Measurements from ENCODE around the gene MTR.
A peak's percentile ranks its signal among the peaks of the same experiment; 100 is the strongest.
"Not testable (repeated sequence)": the region's sequence is repeated elsewhere in the genome, so short reads cannot be mapped to it uniquely, and the experiment has no call there.

MTR gene

DNA sequence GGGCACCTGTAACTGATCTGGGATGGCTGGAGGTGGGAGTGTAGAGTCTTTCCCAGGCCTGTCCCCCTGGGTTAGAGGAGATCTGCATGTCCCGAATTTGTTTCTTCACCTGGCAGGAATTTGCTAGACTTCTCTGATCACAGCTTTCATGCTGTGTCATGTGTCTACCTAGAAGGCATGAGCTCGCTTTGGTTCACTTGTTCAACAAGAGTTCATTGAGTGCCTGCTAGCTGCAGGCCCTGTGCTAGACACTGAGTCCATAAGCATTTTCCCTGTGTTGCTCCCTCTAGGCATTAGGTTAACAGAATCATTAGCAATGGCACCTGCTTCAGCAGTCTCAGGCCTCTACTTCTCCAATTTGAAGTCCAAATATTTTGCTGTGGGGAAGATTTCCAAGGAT, 101.6 kb downstream of the MTR start:
- no peak for DNase-seq (ENCODE audit: low spot score)

DNA sequence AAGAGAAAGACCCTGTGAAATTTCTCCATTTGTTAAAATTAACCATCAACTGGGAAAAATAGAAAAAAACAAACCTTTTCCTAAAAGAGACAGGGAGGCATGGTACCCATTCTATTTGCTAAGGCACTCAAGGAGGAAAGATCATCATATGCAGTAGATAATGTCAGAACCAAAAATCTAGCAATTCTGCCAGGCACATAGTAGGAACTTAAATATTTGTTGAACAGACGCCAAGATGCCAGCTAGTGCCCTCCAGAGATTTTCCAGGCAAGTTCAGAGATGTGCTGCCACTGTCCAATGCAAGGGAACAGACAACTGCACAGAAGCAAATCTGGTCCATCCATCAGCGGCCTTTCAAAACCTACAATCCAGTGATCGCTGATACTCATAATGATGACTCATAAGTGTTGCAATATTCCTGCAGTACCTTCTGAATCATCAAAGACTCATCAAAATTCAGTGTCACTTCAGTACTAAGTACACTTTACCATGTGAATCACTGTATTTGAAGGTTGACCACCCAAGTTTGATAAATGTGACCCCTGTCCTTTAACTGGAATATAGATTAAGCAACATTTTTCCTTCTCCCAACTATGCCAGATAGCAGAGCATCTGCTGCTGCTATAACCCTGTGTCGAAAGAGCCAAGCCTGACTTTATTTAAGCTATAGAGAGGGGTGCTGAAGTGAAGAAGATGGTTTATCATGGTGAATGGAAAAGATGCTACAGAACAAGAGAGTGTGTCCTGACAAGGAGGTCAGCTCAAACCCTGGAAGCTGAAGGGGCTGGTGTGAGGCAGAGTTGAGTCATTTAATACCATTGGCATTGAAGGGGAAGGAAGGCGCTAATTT, 110.0 kb downstream of the MTR start:
- DNase-seq (ENCODE audit: low spot score), result no peak

DNA sequence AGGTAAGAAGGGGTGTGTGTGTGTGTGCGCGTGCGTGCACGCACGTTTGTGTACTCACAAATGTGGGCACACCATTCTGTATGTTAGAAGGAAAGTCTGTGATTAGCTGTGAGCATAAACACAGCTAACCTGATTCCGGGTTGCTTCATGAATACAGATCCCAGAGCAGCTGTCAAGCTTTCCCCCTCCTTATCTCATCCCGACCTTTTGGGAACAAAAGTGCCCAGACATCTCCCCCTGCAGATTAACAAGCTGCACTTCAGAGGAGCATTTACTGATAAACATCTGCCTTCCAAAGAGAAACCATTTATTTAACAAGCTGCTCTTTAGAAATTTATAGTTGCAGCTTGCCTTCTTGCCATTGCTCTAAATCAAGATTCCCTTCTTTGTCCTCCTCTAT, 112.1 kb downstream of the MTR start:
- DNase-seq (ENCODE audit: low spot score), result peak; percentile 91

DNA sequence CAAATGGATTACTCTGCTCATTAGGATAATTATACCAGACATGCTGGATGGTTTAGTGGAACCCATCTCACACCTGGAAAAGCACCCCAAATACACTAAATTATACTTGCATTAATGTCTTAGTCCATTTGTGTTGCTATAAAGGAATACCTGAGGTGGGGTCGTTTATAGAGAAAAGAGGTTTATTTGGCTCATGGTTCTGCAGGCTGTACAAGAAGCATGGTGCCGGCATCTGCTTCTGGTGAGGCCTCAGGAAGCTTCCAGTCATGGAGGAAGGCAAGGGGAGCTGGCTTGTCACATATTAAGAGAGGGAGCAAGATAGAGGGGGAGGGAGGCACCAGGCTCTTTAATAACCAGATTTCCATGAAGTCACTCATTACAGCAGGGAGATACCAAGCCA, 113.6 kb downstream of the MTR start:
- DNase-seq (ENCODE audit: low spot score), result no peak

DNA sequence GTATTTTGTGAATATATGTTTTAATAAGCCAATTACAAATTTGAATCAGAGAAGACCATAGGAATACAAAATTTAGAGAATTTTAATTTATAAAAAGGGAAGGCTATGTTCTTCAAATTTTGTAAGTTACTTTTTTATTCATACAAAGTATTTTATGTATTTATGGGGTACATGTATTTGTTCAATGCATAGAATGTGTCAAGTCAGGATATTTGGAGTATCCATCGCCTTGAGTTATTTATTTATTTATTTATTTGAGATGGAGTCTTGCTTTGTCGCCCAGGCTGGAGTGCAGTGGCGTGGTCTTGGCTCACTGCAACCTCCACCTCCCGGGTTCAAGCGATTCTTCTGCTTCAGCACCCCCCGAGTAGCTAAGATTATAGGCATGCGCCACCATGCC, 116.0 kb downstream of the MTR start:
- DNase-seq (ENCODE audit: low spot score), result not testable (repeated sequence)

DNA sequence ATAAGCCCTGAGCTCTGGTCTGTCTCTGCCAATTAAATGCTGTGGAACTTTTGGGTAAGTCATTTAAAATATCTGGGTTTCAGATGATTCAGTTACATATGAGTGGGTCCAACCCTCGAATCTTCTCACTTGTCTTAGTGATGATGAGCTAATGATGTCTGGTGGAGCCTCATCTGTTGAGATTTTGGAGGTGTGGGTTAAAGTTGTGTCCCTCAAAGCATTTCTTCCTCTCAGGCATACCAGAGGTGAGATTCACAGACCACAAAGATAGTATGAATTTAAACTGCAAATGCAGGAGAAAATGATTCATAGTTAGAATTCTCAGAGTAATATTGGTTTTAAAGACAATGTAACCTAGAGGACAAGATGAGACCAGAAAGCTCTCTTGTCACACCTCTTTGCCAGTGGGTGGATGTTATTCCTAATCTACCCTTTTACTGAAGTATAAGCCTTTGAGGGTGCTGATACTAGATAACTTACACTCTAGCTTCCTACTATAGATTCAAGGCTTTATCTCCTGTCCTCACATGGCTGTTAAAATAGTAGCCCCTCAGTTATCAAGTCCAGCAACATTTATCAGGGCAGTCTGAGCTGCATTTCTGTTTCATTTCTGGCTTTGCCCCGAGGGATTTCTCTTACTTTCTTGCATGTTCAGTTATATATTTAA, 118.4 kb downstream of the MTR start:
- DNase-seq (ENCODE audit: low spot score), result no peak

DNA sequence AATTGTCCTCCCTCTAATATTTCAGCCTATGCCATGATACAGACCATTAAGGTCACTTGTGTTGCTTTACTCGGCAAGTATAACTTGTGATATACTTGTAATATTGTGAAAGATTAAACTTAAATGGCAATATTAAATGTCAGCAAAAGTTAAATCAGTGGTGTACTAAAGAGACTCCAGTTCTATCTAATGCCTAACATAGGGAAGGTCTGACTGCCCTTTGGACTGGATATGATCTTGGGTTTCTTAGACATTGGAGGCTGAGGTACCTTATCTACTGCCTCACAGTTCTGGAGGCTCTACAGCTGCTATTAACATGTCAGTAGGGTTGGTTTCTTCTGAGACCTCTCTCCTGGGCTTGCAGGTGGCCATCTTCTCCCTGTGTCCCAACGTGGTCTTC, 119.3 kb downstream of the MTR start:
- no peak for DNase-seq (ENCODE audit: low spot score)

DNA sequence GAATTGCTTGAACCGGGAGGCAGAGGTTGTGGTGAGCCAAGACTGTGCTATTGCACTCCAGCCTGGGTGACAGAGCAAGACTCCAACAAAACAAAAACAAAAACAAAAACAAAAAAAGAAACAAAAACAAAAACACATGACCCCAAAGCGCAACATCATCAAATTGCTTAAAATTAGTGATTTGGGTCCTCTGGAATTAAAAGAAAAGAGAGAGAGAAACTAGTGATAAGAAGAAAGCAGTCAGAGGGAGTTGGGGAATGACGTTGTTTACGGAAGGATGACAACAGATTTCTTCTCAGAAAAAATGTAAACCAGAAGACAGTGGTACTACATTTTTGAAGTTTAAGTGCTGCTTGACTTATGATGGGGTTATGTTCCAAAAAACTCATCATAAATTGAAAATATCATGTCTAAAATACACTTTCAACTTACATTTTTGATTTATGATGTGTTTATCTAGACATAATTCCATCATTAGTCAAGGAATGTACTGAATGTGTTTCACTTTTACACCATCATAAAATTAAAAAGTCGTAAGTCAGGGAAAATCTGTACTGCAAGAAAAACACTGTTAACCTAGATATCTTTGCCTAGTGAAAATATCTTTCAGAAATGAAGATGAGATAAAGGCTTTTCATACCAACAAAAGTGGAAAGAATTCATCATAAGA, 121.2 kb downstream of the MTR start:
- no peak for DNase-seq (ENCODE audit: low spot score)

DNA sequence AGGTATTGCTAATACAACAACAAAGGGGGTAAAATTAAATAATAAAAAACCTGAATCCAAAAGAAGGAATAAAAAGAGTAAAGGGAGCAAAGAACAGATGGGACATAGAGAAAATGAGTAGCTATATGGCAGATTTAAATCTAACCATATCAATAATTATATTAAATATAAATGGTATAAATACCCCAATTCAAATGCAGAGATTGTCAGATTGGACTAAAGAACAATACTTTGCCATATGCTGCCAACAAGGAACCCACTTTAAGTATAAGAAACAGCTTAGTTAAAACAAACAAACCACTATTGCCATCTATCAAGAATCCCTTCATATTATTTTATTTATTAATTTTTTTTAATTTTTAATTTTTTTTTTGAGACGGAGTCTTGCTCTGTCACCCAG, 122.4 kb downstream of the MTR start:
- no peak for DNase-seq (ENCODE audit: low spot score)

DNA sequence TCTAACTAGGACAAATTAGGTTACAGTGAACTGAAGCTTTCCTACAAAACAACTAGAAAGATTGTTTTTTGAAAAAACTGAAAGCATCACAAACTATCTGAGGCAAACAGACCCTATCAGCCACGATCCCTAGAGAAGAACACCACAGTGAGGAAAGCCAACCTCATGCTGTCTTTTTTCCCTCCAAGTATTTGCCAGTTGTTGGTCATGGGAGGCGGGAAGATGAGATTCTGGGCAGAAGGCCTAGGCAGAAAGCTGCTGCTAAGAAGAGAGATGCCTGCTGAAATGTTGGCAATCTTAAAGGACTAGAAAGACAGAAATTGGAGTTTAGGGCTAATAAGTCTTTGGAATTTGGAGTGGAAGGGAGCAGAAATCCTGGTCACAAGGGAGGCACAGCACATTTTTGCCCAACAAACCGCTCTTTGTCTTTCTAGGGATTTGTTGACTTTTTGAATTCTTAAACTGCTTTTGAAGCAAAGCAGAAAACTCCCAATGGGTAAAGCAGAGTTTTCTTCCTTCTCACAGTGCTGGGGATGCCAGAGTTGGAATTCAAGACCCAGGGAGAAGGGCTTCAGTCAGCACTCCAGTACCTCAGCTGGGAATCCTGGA, 125.3 kb downstream of the MTR start:
- DNase-seq (ENCODE audit: low spot score), result no peak

DNA sequence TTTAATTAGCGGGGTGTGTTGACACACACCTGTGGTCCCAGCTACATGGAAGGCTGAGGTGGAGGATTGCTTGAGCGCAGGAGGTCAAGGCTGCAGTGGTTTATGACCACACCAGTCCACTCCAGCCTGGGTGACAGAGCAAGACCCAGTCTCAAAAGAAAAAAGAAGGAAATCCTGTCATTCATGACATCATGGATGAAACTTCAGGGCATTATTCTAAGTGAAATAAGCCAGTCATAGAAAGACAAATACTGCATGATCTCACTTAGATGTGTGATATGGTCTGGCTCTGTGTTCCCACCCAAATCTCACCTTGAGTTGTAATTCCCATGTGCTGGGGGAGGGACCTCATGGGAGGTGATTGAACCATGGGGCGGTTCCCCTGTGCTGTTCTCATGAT, 126.5 kb downstream of the MTR start:
- DNase-seq (ENCODE audit: low spot score), result no peak

DNA sequence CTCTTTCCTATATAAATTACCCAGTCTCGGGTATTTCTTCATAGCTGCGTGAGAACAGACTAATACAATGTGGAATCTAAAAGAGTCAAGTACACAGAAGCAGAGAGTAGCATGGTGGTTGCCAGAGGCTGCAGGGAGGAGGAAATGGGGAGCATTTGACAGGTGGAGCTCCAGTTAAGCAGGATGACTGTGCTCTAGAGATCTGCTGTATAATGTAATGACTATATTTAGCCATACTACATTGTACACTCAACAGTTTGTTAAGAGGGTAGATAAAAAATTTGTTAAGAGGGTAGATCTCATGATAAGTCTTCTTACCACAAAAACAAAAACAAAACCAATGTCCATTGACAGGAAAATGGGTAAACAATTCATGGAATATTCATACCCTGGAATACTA, 127.1 kb downstream of the MTR start:
- no peak for DNase-seq (ENCODE audit: low spot score)

DNA sequence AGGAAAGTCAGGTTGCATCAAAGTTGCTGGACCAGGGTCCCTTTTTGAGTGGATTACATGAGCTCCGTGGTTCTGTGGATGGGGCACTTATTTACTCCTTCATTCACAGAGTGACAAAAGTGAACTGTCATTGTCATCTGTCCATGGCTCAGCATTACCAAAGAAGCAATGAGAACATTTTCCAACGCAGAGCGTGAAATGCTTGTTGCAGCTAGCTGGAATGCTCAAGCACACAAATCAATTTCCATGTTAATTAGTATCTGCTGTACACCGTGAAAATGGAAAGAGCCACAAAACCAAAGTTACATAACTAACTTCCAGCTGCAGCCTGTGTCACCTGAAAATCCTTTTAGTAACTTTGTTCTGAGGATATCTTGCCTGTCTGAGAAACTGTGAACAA, 130.3 kb downstream of the MTR start:
- no peak for DNase-seq (ENCODE audit: low spot score)

DNA sequence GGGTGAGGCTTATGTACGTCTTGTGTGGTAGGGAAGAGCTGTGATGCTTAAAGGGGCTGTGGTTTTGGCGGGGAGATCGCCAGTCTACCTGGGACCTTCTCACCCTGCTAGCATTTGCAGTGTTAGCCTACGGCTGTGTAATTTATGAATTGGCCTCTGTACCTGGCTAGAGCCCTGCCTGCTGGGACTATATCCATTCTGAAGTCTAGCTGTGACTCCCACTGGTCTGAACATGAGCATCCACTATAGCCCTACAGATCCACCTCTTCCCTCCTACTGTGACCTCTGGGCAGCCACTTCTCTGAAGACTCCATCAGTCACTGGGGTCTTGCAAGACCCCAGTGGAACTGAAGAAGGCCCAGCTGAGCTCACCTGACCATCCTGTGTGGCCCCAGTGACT, 135.4 kb downstream of the MTR start:
- no peak for DNase-seq (ENCODE audit: low spot score)

DNA sequence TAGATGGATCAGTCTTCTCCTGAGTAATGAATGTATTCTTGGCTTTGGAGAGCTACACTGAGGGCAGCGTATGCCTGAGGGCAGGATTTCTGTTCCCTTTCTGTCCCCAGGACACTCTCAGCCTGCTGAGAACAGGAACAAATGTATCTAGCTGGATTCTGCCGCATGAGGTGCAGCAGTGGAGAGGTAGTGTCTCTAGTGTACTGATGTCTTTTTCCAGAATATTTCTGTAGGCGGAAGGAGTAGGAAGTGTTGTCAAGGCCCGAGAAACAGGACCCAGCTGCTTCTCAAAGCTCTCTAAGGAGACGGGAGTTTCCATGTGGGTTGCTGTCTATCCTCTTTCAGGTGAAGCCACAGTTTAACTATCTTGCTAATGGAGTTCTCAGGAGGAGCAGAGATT, 143.7 kb downstream of the MTR start:
- DNase-seq (ENCODE audit: low spot score), result no peak

DNA sequence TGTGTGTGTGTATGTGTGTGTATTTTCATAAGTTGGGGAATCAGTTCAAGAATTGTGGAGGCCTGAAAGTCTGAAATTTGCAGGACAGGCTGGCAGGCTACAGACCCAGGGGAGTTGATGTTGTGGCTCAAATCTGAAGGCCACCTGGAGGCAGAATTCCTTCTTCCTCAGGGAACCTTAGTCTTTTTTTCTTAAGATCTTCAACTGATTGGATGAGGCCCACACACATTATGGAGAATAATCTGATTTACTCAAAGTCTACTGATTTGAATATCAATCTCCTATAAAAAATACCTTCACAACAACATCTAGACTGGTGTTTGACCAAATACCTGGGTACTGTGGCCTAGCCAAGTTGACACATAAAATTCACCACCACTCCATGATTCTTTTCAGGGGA, 147.3 kb downstream of the MTR start:
- no peak for DNase-seq (ENCODE audit: low spot score)

DNA sequence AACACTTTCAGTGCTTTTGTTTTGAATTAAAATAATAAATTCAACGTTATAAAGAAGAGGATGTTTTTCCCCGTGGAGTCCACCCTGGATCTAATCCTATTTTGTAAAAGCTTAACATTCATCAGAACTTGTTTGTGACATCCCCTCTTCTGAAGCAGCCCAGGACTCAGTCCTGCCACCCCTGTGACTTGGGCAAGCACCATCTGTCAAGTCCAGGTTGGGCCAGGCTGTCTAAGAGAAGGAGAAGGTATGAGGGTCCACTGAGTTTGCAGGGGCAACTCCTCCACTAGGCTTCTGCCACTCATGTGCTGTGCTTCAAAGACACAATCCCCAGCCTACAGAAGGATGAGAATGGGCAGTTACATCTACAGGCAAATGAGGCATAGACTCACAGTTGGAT, 149.5 kb downstream of the MTR start:
- DNase-seq (ENCODE audit: low spot score), result no peak

DNA sequence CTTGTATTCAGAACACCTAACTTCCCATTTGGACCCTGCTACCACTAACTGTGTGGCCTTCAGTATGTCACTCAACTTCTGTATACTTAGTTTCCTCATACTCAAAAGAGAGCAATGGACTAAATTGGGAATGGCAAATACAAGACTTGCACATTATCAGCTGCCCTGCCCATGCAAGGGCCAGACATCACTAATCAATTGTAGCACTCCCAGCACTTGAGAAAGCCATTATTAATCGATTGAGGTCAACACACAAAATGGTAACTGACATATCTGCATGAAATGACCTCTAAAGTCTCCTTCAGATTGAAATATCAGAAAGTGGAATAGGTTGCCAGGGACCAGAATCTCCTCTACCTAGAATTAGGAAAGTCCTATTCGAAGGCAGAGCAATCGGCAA, 149.9 kb downstream of the MTR start:
- no peak for DNase-seq (ENCODE audit: low spot score)

DNA sequence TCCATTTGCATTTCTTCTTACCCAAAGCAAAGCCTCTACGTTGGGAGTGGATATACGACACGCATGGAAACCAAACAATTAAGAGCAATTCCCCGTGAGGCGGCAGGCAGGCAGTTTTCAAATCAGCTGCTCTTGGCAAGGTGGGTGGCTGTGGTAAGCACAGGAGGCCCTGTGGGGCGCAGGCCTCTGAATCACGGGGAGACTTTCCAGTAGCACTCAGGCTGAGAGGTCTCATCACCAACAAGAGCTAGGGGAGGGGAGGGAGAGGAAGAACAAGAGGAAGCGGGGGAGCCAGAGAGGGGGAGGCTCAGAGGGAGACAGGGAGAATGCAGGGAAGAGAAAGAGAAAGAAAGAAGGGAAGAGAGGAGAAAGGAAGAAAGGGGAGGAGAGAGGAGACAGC, 152.7 kb downstream of the MTR start:
- no peak for DNase-seq (ENCODE audit: low spot score)

DNA sequence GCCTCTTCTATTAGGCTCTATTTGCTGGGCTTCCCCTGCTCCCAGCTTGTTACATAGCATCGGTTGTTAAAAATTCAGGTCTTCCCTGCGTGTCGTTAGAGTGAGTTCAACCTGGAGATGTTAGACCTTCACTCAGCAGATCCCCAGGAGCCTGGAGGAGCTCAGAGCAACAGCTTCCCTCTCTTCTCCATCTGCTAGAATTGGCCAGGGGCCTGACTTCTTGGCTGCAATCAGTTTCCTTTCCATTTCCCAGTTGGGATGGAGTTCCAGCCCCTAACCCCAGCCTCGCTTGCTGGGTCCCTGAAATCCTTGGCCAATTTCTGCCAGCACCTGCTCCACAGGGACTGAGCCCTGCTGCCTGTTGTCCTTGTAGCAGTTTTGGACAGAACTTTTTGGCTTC, 153.3 kb downstream of the MTR start:
- no peak for DNase-seq (ENCODE audit: low spot score)

DNA sequence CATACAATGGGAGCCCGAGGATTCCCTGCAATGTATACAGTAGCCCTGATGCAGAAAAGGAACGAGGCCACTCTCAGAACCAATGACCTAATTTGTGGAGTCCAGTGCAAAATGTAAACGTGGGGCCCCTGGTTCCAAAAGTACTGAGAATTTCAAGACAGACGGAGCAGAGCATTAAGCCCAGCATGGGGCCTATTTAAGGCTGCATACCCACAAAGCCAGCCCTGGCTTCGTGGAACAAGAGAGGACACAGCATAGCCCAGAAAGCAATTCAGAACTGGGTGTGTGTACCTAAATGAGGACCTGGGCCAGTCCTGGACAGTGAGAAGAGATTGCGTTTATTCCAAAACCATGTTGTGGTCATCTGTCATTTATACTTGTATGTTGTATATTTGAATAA, 153.9 kb downstream of the MTR start:
- no peak for DNase-seq (ENCODE audit: low spot score)

DNA sequence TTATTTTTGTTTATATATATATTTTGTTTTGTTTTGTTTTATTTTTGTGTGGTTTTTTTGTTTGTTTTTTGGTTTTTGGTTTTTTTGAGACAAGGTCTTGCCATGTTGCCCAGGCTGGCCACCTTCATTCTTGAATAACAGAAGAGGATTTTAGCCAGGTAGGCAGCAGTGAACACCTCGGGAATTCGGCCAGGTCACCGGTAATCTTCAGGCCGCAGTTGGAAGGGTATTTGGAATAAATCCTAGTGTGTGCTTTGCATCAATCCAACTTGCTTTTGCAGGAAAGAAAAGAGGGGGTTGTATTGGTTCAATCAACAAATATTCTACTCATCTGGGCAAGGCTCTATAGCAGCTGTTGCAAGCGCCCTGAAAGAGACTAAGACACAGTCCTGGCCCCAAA, 155.3 kb downstream of the MTR start:
- no peak for DNase-seq (ENCODE audit: low spot score)

All from SK-N-DZ (cell line).